K562 (cell line): Measurements from ENCODE around the gene OR5D18. TPM values are rescaled to one million over a fixed set of nuclear protein-coding genes. Genes with fewer than 3 reads are reported as not detected.

Source experiments
- ATAC-seq: fragments of 200-7000 bp; cut with Tn5 transposase; 3 replicates; pipeline ENCODE4 v1.9.1; 2020; ENCODE audit warnings: moderate library complexity
- Bru-seq: library from RNA; stranded (reverse); fragments of 400-500 nt; gene quantifications from one replicate; lab custom pipeline; 2021; lab: Mats Ljungman, UMichigan
- BruChase-seq, 2 experiments: library from RNA; stranded (reverse); fragments of 400-500 nt; gene quantifications; one replicate each; lab custom pipeline; 2021; lab: Mats Ljungman, UMichigan
- BruUV-seq: library from RNA; stranded (reverse); fragments of 400-500 nt; replicated peaks from 2 replicates; lab custom pipeline; 2021; lab: Mats Ljungman, UMichigan
- CTCF ChIA-PET: fragments of 300-600 bp; formaldehyde crosslinking; extraction: SDS; loops from one replicate; lab custom pipeline; 2021; ENCODE audit warnings: low intra/inter-chr PET ratio; lab: Yijun Ruan, JAX
- POLR2A ChIA-PET: fragments of 300-600, 350-650 bp; sonication (Branson Sonifier 250); formaldehyde crosslinking; extraction: SDS; loops from one replicate; lab custom pipeline; 2021; ENCODE audit warnings: antibody characterized with exemption, inconsistent platforms; lab: Yijun Ruan, JAX
- DNase-seq, 4 experiments: peaks; one replicate each; pipeline versions ENCODE4 v3.0.0 to v3.0.0-alpha.2; 2011 to 2018; ENCODE audit warnings: low spot score in 3 of 4, mixed read lengths in 3 of 4; ENCODE audit errors: extremely low read depth in 1 of 4
- FAIRE-seq: peaks from 2 replicates; lab custom pipeline; 2011; peaks lifted over from hg19 to GRCh38; lab: Jason Lieb, UNC
- H2AFZ ChIP-seq: 2 replicates; pipeline ENCODE4 v1.6.0; 2011; ENCODE audit warnings: low read depth, low read length, control low read depth, inconsistent platforms
- H3K27ac ChIP-seq: fragments of 200-600 bp; 3 replicates; pipeline ENCODE4 v1.8.0; 2011; ENCODE audit warnings: low read depth, mild to moderate bottlenecking, control low read depth, inconsistent platforms, low read length, moderate library complexity, mixed read lengths; ENCODE audit errors: extremely low read depth
- H3K27me3 ChIP-seq, 2 experiments: fragments of 300-600 bp in 1 of 2; 2 replicates in 1 of 2; 3 replicates in 1 of 2; pipeline versions ENCODE4 v1.6.0 to v1.8.0; 2011; ENCODE audit warnings: inconsistent platforms in 2 of 2, low read length in 2 of 2, mild to moderate bottlenecking in 1 of 2, mixed read lengths in 1 of 2, moderate library complexity in 1 of 2; ENCODE audit not compliant: control insufficient read depth in 2 of 2, insufficient read depth in 2 of 2
- H3K36me3 ChIP-seq: fragments of 300-600 bp; 3 replicates; pipeline ENCODE4 v1.8.0; 2011; ENCODE audit warnings: mild to moderate bottlenecking, low read length, inconsistent platforms; ENCODE audit not compliant: control insufficient read depth, insufficient read depth
- H3K4me1 ChIP-seq, 2 experiments: fragments of 200-600 bp in 1 of 2; replicated peaks in 1 of 2; 2 replicates in 1 of 2; 3 replicates in 1 of 2; pipeline versions ENCODE4 v1.5.1 to v1.8.0; 2011; ENCODE audit warnings: inconsistent platforms in 2 of 2, low read length in 2 of 2, mild to moderate bottlenecking in 1 of 2, mixed read lengths in 1 of 2, moderate library complexity in 1 of 2; ENCODE audit not compliant: control insufficient read depth in 2 of 2, insufficient read depth in 2 of 2
- H3K4me2 ChIP-seq: 2 replicates; pipeline ENCODE4 v1.6.1; 2011; ENCODE audit warnings: low read length, control low read depth, inconsistent platforms, mixed read lengths; ENCODE audit not compliant: insufficient read depth
- H3K4me3 ChIP-seq: fragments of 200-600 bp; sonication (generic), shearing (Covaris generic); 2 replicates; pipeline ENCODE4 v1.5.1; 2016; ENCODE audit warnings: control low read depth, inconsistent platforms
- H3K79me2 ChIP-seq: fragments of 200-600 bp; 3 replicates; pipeline ENCODE4 v1.8.0; 2011; ENCODE audit warnings: low read length, inconsistent platforms; ENCODE audit not compliant: control insufficient read depth, insufficient read depth
- H3K9ac ChIP-seq, 2 experiments: 2 replicates each; pipeline versions ENCODE4 v1.6.0 to v1.6.1; 2011; ENCODE audit warnings: low read depth in 2 of 2, low read length in 2 of 2, control low read depth in 1 of 2, inconsistent platforms in 1 of 2, mild to moderate bottlenecking in 1 of 2, mixed read lengths in 1 of 2; ENCODE audit not compliant: insufficient read depth in 1 of 2
- H3K9me1 ChIP-seq: one replicate; pipeline ENCODE4 v1.6.0; 2011; ENCODE audit warnings: inconsistent platforms, mild to moderate bottlenecking, low read length, moderate library complexity; ENCODE audit not compliant: control insufficient read depth, insufficient read depth
- H3K9me3 ChIP-seq: replicated peaks from 2 replicates; pipeline ENCODE4 v1.5.1; 2011; ENCODE audit warnings: low read depth, low read length, inconsistent platforms; ENCODE audit not compliant: control insufficient read depth, insufficient read depth
- H4K20me1 ChIP-seq: replicated peaks from 2 replicates; pipeline ENCODE4 v1.6.1; 2011; ENCODE audit warnings: low read length, inconsistent platforms, mixed read lengths; ENCODE audit not compliant: control insufficient read depth, insufficient read depth
- GTF2A2 ChIP-seq: IDR thresholded peaks from 2 replicates; pipeline ENCODE4 v1.6.1; 2016; ENCODE audit warnings: mild to moderate bottlenecking, missing genetic modification characterization, missing compliant biosample characterization
- ILK ChIP-seq: fragments of 450-650 bp; IDR thresholded peaks from 2 replicates; pipeline ENCODE4 v1.6.1; 2016; ENCODE audit warnings: missing genetic modification characterization, low read depth, mild to moderate bottlenecking, missing compliant biosample characterization, moderate library complexity, borderline replicate concordance
- MAZ ChIP-seq, 2 experiments: fragments of 450-650 bp in 1 of 2; sonication (generic) in 1 of 2; formaldehyde crosslinking; IDR thresholded peaks in 1 of 2; conservative IDR thresholded peaks in 1 of 2; 2 replicates each; pipeline versions ENCODE4 v1.4.0 to v1.5.0; 2020; ENCODE audit warnings: mild to moderate bottlenecking in 1 of 2, missing genetic modification reagents in 1 of 2
- NR1H2 ChIP-seq: sonication (generic); formaldehyde crosslinking; IDR thresholded peaks from 2 replicates; pipeline ENCODE4 v1.4.0; 2020; ENCODE audit warnings: mild to moderate bottlenecking, missing genetic modification reagents
- PHF20 ChIP-seq: fragments of 450-650 bp; IDR thresholded peaks from 2 replicates; pipeline ENCODE4 v1.6.1; 2018; ENCODE audit not compliant: partially characterized antibody
- POLR2H ChIP-seq: IDR thresholded peaks from 2 replicates; pipeline ENCODE4 v1.6.1; 2016; ENCODE audit warnings: missing genetic modification characterization, low read depth, mild to moderate bottlenecking, control low read depth, missing compliant biosample characterization, moderate library complexity
- ZBTB17 ChIP-seq: fragments of 450-650 bp; formaldehyde crosslinking; IDR thresholded peaks from 2 replicates; pipeline ENCODE4 v1.4.0; 2020; ENCODE audit warnings: mild to moderate bottlenecking
- ZNF398 ChIP-seq: fragments of 250-450 bp; sonication (Bioruptor Pico); IDR thresholded peaks from 2 replicates; pipeline ENCODE4 v1.8.0; 2021; ENCODE audit warnings: moderate library complexity, mild to moderate bottlenecking, inconsistent platforms
- ZNF79 ChIP-seq: fragments of 250-450 bp; sonication (Bioruptor Pico); IDR thresholded peaks from 2 replicates; pipeline ENCODE4 v1.4.0; 2020; ENCODE audit warnings: low read depth, mild to moderate bottlenecking, moderate library complexity
- WGBS: fragments of 100-300 bp; shearing (Covaris generic); methylation state at CpG from one replicate; pipeline ENCODE4 v1.1.6; 2016; ENCODE audit warnings: low coverage, mixed read lengths; ENCODE audit not compliant: insufficient coverage; ENCODE audit errors: missing lambda C conversion rate; 5-methylcytosine and 5-hydroxymethylcytosine counted together
- in situ Hi-C: fragments of 300-500 bp; cut with MboI; formaldehyde crosslinking; loops from 4 replicates; pipeline ENCODE4 v1.15.0; 2018; ENCODE audit warnings: inconsistent platforms, mixed read lengths
- intact Hi-C: fragments of 100-400 bp; cut with micrococcal nuclease; formaldehyde crosslinking; loops from 2 replicates; pipeline ENCODE4 v1.14.2; 2022
- long read RNA-seq, 3 experiments: library from polyadenylated mRNA in 2 of 3; library from RNA in 1 of 3; unstranded in 2 of 3; stranded (forward) in 1 of 3; transcript quantifications; one replicate each; pipeline ENCODE4 v2.0.0, GENCODE V29; 2019 to 2022
- polyA minus RNA-seq, 3 experiments: library from RNA; depleted of rRNA, polyadenylated mRNA; stranded (reverse); fragments of >200 nt; gene quantifications; 2 replicates each; pipeline ENCODE4 v1.2.3, GENCODE V29; 2011
- polyA plus RNA-seq, 8 experiments: library from polyadenylated mRNA; depleted of rRNA in 4 of 8; stranded (reverse) in 5 of 8; unstranded in 3 of 8; fragments of >200 nt; fragmentation: Nextera tagmentation in 2 of 8; fragmentation: Illumina TruSeq in 1 of 8; extraction: Ambion mirVana in 2 of 8; extraction: Trizol in 1 of 8; gene quantifications; 2 replicates each; pipeline versions ENCODE4 v1.2.1 to v1.2.3, GENCODE V29; 2011 to 2014; ENCODE audit warnings: inconsistent platforms in 1 of 8, missing spikeins in 1 of 8
- total RNA-seq, 7 experiments: library from RNA; depleted of rRNA in 6 of 7; stranded (reverse); fragments of >200 nt in 6 of 7; fragmentation: Illumina TruSeq in 2 of 7; extraction: Trizol in 2 of 7; gene quantifications; 2 replicates each; pipeline versions ENCODE4 v1.2.1 to v1.2.3, GENCODE V29; 2011 to 2021; ENCODE audit warnings: low replicate concordance in 1 of 7

Gene OR5D18
- not detected in 2 replicates for total RNA-seq (2011; cell fraction: chromatin; rRNA removed; ENCODE audit: low replicate concordance)
- total RNA-seq (2011; cell fraction: nucleolus; rRNA removed) = not detected in 2 replicates
- not detected in 2 replicates for total RNA-seq (2011; cell fraction: nucleoplasm; rRNA removed)
- not detected in 2 replicates for total RNA-seq (2014; rRNA removed)
- not detected in 2 replicates for total RNA-seq (2014; rRNA removed; fragmentation: Illumina TruSeq; extraction: Trizol)
- total RNA-seq (2015; rRNA removed; fragmentation: Illumina TruSeq; extraction: Trizol) = not detected in 2 replicates
- total RNA-seq (2021) = not detected in 2 replicates
- not detected in 2 replicates for polyA plus RNA-seq (2011; rRNA removed)
- not detected in 2 replicates for polyA plus RNA-seq (2011; cell fraction: cytosol; rRNA removed)
- polyA plus RNA-seq (2011; cell fraction: nucleus; rRNA removed) = not detected in 2 replicates
- not detected in 2 replicates for polyA plus RNA-seq (2012)
- polyA plus RNA-seq (2014; fragmentation: Illumina TruSeq; extraction: Trizol) = not detected in 2 replicates
- not detected for polyA plus RNA-seq (2014; fragmentation: Nextera tagmentation; extraction: Ambion mirVana)
- polyA plus RNA-seq (2014; rRNA removed) = not detected in 2 replicates
- not detected in 2 replicates for polyA minus RNA-seq (2011; rRNA and poly(A)+ RNA removed)
- not detected in 2 replicates for polyA minus RNA-seq (2011; cell fraction: cytosol; rRNA and poly(A)+ RNA removed)
- not detected in 2 replicates for polyA minus RNA-seq (2011; cell fraction: nucleus; rRNA and poly(A)+ RNA removed)
- not detected for Bru-seq, nascent RNA
- not detected for BruChase-seq, experiment 1, labeled RNA remaining after a 2-hour chase
- not detected for BruChase-seq, experiment 2, labeled RNA remaining after a 6-hour chase
- long read RNA-seq, experiment 1 = 0 reads
- long read RNA-seq, experiment 2 = 0 reads
- long read RNA-seq, experiment 3 = 0 reads

DNA sequence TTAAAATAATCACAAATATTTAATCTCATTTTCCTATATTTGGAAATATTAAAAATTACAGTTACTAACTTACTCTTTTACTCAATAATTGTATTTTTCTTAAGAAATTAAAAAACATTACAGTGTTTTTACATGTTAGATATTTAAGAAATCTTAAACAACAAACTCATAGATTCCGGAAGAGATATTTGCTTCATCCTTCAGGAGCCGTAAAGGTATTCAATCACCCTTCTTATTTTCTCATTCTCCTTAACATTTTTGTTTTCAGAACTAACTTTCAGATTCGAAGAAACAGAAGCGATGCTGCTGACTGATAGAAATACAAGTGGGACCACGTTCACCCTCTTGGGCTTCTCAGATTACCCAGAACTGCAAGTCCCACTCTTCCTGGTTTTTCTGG lies at the start of gene OR5D18:
Gene OR5D18, plus strand, starts transcription at position 301 of the 400 bp plus-strand sequence. Its CDS starts 0 bp downstream, at position 301.
- H3K4me1 ChIP-seq = no peaks in the 10 kb centered on the region
- no peaks in the 10 kb centered on the region for H4K20me1 ChIP-seq
- no peak within 1 kb of the TSS for H3K27ac ChIP-seq
- H3K36me3 ChIP-seq = no peaks in the 10 kb centered on the region
- no peak within 1 kb of the TSS for H3K9ac ChIP-seq
- no peak for TF ChIP-seq MAZ (CRISPR knock-in tag; conservative IDR thresholded peaks at IDR 0.05 in 1 of 2, IDR thresholded peaks at IDR 0.05 in 1 of 2)
- TF ChIP-seq POLR2H (tag) = no peak
- TF ChIP-seq NR1H2 (CRISPR knock-in tag) = no peak
- no peak for TF ChIP-seq ZNF79
- TF ChIP-seq ZNF398 (CRISPR knock-in tag) = no peak
- no peak for TF ChIP-seq ILK (tag)
- no peak for TF ChIP-seq PHF20
- no peak for TF ChIP-seq GTF2A2 (tag)
- TF ChIP-seq ZBTB17 (CRISPR knock-in tag) = no peak
- no peak within 1 kb of the TSS for H2AFZ ChIP-seq
- no peak for ATAC-seq
- intact Hi-C loops (no loop called here), in situ Hi-C loops (no loop called here)
- BruUV-seq = no TSS peak
- DNase-seq = no peak
- no peak within 1 kb of the TSS for H3K4me3 ChIP-seq
- H3K4me2 ChIP-seq = no peak within 1 kb of the TSS
- H3K79me2 ChIP-seq = no peaks in the 10 kb centered on the region
- CTCF ChIA-PET = no interaction called here
- no peak for FAIRE-seq
- no peaks in the 10 kb centered on the region for H3K27me3 ChIP-seq
- 6% methylated on average over 5 of the region's 5 CpGs for WGBS
- no peaks in the 10 kb centered on the region for H3K9me1 ChIP-seq
- H3K9me3 ChIP-seq = no peaks in the 10 kb centered on the region
- POLR2A ChIA-PET = no interaction called here
